SK-N-SH (cell line): ENCODE results near the gene STX2. TPM values are rescaled to one million over a fixed set of nuclear protein-coding genes. Genes with fewer than 3 reads are reported as not detected.

Experiments used
- CTCF ChIA-PET: fragments of 300-600, 350-600 bp; formaldehyde crosslinking; extraction: SDS; loops from one replicate; lab custom pipeline; 2021; lab: Yijun Ruan, JAX
- POLR2A ChIA-PET: fragments of 350-600 bp; sonication (Branson Sonifier 250); formaldehyde crosslinking; extraction: SDS; loops from one replicate; lab custom pipeline; 2020; ENCODE audit warnings: antibody characterized with exemption, inconsistent platforms; lab: Yijun Ruan, JAX
- DNase-seq: peaks from one replicate; pipeline ENCODE4 v3.0.0; 2012
- H2AFZ ChIP-seq: fragments of 200-600 bp; sonication (generic); 2 replicates; pipeline ENCODE4 v1.8.1; 2016; ENCODE audit warnings: antibody characterized with exemption, mild to moderate bottlenecking, low read depth
- H3F3A ChIP-seq: fragments of 200-600 bp; sonication (generic); replicated peaks from 2 replicates; pipeline ENCODE3; 2016; ENCODE audit warnings: antibody characterized with exemption, mild to moderate bottlenecking; ENCODE audit not compliant: insufficient read depth
- H3K27ac ChIP-seq, 2 experiments: fragments of 200-500 bp in 1 of 2; fragments of 200-600 bp in 1 of 2; sonication (Bioruptor generic) in 1 of 2; sonication (generic), shearing (Covaris generic) in 1 of 2; 2 replicates each; pipeline versions ENCODE4 v1.5.1 to v1.6.1; 2014 to 2016; ENCODE audit warnings: low read depth in 2 of 2, inconsistent platforms in 1 of 2, low read length in 1 of 2, mild to moderate bottlenecking in 1 of 2, mixed read lengths in 1 of 2
- H3K27me3 ChIP-seq: fragments of 200-600 bp; sonication (generic), shearing (Covaris generic); 2 replicates; pipeline ENCODE4 v1.6.1; 2016; ENCODE audit warnings: mixed run types; ENCODE audit not compliant: insufficient read depth
- H3K36me3 ChIP-seq, 2 experiments: fragments of 200-500 bp in 1 of 2; fragments of 200-600 bp in 1 of 2; sonication (Bioruptor generic) in 1 of 2; sonication (generic) in 1 of 2; replicated peaks in 1 of 2; 2 replicates each; pipeline versions ENCODE3 to v1.5.1; 2014 to 2016; ENCODE audit warnings: low read length in 1 of 2, mild to moderate bottlenecking in 1 of 2; ENCODE audit not compliant: insufficient read depth in 2 of 2, control insufficient read depth in 1 of 2
- H3K4me1 ChIP-seq, 2 experiments: fragments of 200-500 bp in 1 of 2; fragments of 200-600 bp in 1 of 2; sonication (Bioruptor generic) in 1 of 2; sonication (generic), shearing (Covaris generic) in 1 of 2; 2 replicates each; pipeline versions ENCODE4 v1.5.1 to v1.6.1; 2014 to 2016; ENCODE audit warnings: low read depth in 1 of 2, low read length in 1 of 2, mixed run types in 1 of 2; ENCODE audit not compliant: insufficient read depth in 2 of 2, control insufficient read depth in 1 of 2
- H3K4me2 ChIP-seq: fragments of 200-600 bp; sonication (generic), shearing (Covaris generic); 2 replicates; pipeline ENCODE4 v1.6.1; 2017; ENCODE audit warnings: mixed run types
- H3K4me3 ChIP-seq, 2 experiments: fragments of 200-500 bp in 1 of 2; fragments of 200-600 bp in 1 of 2; sonication (Bioruptor generic) in 1 of 2; sonication (generic), shearing (Covaris generic) in 1 of 2; 2 replicates each; pipeline versions ENCODE4 v1.5.1 to v1.8.1; 2014 to 2016; ENCODE audit warnings: low read depth in 2 of 2, inconsistent platforms in 1 of 2, low read length in 1 of 2, mild to moderate bottlenecking in 1 of 2, mixed read lengths in 1 of 2, moderate library complexity in 1 of 2
- H3K79me2 ChIP-seq: fragments of 200-600 bp; sonication (generic); 2 replicates; pipeline ENCODE4 v1.8.1; 2017; ENCODE audit warnings: mild to moderate bottlenecking; ENCODE audit not compliant: insufficient read depth
- H3K9ac ChIP-seq: fragments of 200-600 bp; sonication (generic); 2 replicates; pipeline ENCODE4 v1.6.1; 2017; ENCODE audit warnings: mixed run types
- H3K9me2 ChIP-seq: fragments of 200-600 bp; sonication (generic); 2 replicates; pipeline ENCODE4 v1.6.1; 2017; ENCODE audit warnings: mixed run types
- H3K9me3 ChIP-seq: fragments of 200-600 bp; sonication (generic); 2 replicates; pipeline ENCODE4 v1.6.1; 2017; ENCODE audit warnings: mixed run types, mild to moderate bottlenecking, moderate library complexity
- H4K20me1 ChIP-seq: fragments of 200-600 bp; sonication (generic); 2 replicates; pipeline ENCODE4 v1.6.1; 2017; ENCODE audit warnings: mild to moderate bottlenecking, mixed run types; ENCODE audit not compliant: insufficient read depth
- CHD2 ChIP-seq: fragments of 150-350 bp; IDR thresholded peaks from 2 replicates; pipeline ENCODE4 v1.6.1; 2018; ENCODE audit warnings: low read length; ENCODE audit not compliant: partially characterized antibody
- EZH2phosphoT487 ChIP-seq: fragments of 200-600 bp; sonication (generic); IDR thresholded peaks from 2 replicates; pipeline ENCODE4 v1.6.1; 2017; ENCODE audit warnings: low read depth, mixed run types, mild to moderate bottlenecking, antibody characterized with exemption, moderate library complexity, borderline replicate concordance
- FOSL2 ChIP-seq: IDR thresholded peaks from 2 replicates; pipeline ENCODE4 v1.4.0; 2012; ENCODE audit warnings: low read depth, mild to moderate bottlenecking, moderate library complexity, borderline replicate concordance
- JUND ChIP-seq: IDR thresholded peaks from 2 replicates; pipeline ENCODE4 v1.4.0; 2012
- MEF2A ChIP-seq: IDR thresholded peaks from 2 replicates; pipeline ENCODE4 v1.4.0; 2012; ENCODE audit warnings: low read depth, borderline replicate concordance
- NFIC ChIP-seq: IDR thresholded peaks from 2 replicates; pipeline ENCODE4 v1.4.0; 2012; ENCODE audit warnings: borderline replicate concordance
- RAD21 ChIP-seq: IDR thresholded peaks from 2 replicates; pipeline ENCODE4 v1.6.1; 2012; ENCODE audit warnings: mild to moderate bottlenecking, low read length
- TCF12 ChIP-seq: IDR thresholded peaks from 2 replicates; pipeline ENCODE4 v1.4.0; 2012
- USF2 ChIP-seq: fragments of 150-350 bp; IDR thresholded peaks from 2 replicates; pipeline ENCODE4 v1.6.1; 2017; ENCODE audit warnings: antibody characterized with exemption, low read length, low read depth, borderline replicate concordance
- WGBS: methylation state at CpG from one replicate; pipeline ENCODE4 v1.1.6; 2017; ENCODE audit warnings: low lambda C conversion rate; 5-methylcytosine and 5-hydroxymethylcytosine counted together
- polyA plus RNA-seq, 3 experiments: library from polyadenylated mRNA; depleted of rRNA; stranded (reverse); fragments of >200 nt; gene quantifications; 2 replicates each; pipeline ENCODE4 v1.2.3, GENCODE V29; 2012

Gene STX2
- polyA plus RNA-seq, 1 of the 3 experiments (the other 2 are of a cell fraction), result 25.1 TPM

GRCh38 chr12:130775953-130776856 is 62.8 kb downstream of the STX2 start:
- Histone ChIP-seq H3K27me3 (no peaks in the 10 kb centered on the region), H3K4me1 (no peaks in the 10 kb centered on the region; a peak in 1 of 4 replicates), H4K20me1 (no peaks in the 10 kb centered on the region), H2AFZ (no peak overlapping the region), H3K4me3 (no peak overlapping the region), H3F3A (no peaks in the 10 kb centered on the region), H3K27ac (no peak overlapping the region), H3K4me2 (no peak overlapping the region), H3K79me2 (no peaks in the 10 kb centered on the region), H3K9me3 (no peaks in the 10 kb centered on the region), H3K9me2 (no peaks in the 10 kb centered on the region), H3K9ac (no peak overlapping the region), H3K36me3 (no peaks in the 10 kb centered on the region)
- TF ChIP-seq RAD21, result no peak
- DNase-seq, result no peak
- WGBS, result 76% methylated on average over 30 of the region's 41 CpGs
- ChIA-PET CTCF (no interaction called here), POLR2A (no interaction called here)

DNA sequence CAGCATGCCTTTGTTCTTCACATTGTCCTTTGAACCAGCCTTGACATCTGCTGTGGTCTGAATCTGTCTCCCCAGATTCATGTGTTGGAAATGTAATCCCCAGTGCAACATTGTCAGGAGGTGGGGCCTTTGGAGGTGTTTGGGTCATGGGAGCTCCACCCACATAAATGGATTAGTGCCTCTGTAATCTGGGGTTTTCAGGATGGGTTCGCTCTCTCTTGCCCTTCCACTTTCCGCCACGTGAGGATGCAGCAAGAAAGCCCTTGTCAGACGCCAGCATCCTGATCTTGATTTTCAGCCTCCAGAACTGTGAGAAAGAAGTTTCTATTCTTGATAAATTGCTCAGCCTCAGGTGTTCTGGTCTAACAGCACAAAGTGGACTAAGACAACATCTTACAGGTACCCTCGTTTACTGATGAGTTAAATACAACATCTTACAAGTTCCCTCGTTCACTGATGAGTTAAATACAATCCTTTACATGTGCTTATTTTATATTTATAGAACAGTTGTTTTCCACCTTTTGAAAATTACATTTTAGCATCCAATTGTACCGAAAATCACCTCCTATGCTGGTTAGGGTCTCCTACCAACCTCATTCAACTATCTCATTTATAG is 68.5 kb downstream of the STX2 start:
- no peaks in the 10 kb centered on the region for H3K4me1 ChIP-seq
- 40% methylated on average over 7 of the region's 7 CpGs for WGBS

GRCh38 chr12:130768120-130768519 is 70.9 kb downstream of the STX2 start:
- Histone ChIP-seq H3K9me2 (no peaks in the 10 kb centered on the region), H3K9me3 (no peaks in the 10 kb centered on the region), H3K27ac (no peak overlapping the region), H3F3A (peaks cover 6% of the 10 kb centered on the region), H4K20me1 (no peaks in the 10 kb centered on the region), H2AFZ (no peak overlapping the region), H3K36me3 (no peaks in the 10 kb centered on the region), H3K4me2 (no peak overlapping the region), H3K4me1 (no peaks in the 10 kb centered on the region)
- POLR2A ChIA-PET, result no interaction called here
- 26% methylated on average over 9 of the region's 9 CpGs for WGBS
- TF ChIP-seq CHD2 (no peak), TCF12 (no peak), NFIC (no peak), FOSL2 (no peak), EZH2phosphoT487 (no peak), JUND (no peak)
- TF ChIP-seq, all 33 proteins: peak for 0
- DNase-seq, result no peak
- H3K79me2 ChIP-seq, result no peaks in the 10 kb centered on the region
- H3K4me3 ChIP-seq, result no peak overlapping the region
- H3K9ac ChIP-seq, result no peak overlapping the region
- no peaks in the 10 kb centered on the region for H3K27me3 ChIP-seq
- CTCF ChIA-PET, result interaction anchor here (2.8 kb wide), 1 partner anchor 20 kb away, joined by 7 read pairs; no protein-coding TSS in a partner anchor

More for the DNA sequence above, 68.5 kb downstream of the STX2 start:
- H4K20me1 ChIP-seq, result no peaks in the 10 kb centered on the region
- H3K4me3 ChIP-seq, result no peak overlapping the region
- no peaks in the 10 kb centered on the region for H3K27me3 ChIP-seq
- no peaks in the 10 kb centered on the region for H3K79me2 ChIP-seq
- ChIA-PET POLR2A (no interaction called here), CTCF (interaction anchor here (0.7 kb wide), 1 partner anchor 9 kb away, joined by 3 read pairs; no protein-coding TSS in a partner anchor)
- no peak for TF ChIP-seq FOSL2
- no peak for TF ChIP-seq JUND
- TF ChIP-seq USF2, result no peak
- no peak for TF ChIP-seq EZH2phosphoT487
- no peak for TF ChIP-seq MEF2A
- no peak overlapping the region for H2AFZ ChIP-seq
- no peak overlapping the region for H3K4me2 ChIP-seq
- no peaks in the 10 kb centered on the region for H3F3A ChIP-seq
- H3K9me3 ChIP-seq, result no peaks in the 10 kb centered on the region
- H3K9ac ChIP-seq, result no peak overlapping the region
- no peak for DNase-seq
- no peak overlapping the region for H3K27ac ChIP-seq
- H3K9me2 ChIP-seq, result no peaks in the 10 kb centered on the region
- no peaks in the 10 kb centered on the region for H3K36me3 ChIP-seq
